Neuronal stem cell (in vitro differentiated cells): ENCODE measurements around the gene OR5T1.
A peak's percentile ranks its signal among the peaks of the same experiment; 100 is the strongest.

ENCODE experiments used
- DNase-seq: peaks from one replicate; pipeline ENCODE4 v3.0.0-alpha.2; 2013; ENCODE audit warnings: low spot score
- H2AFZ ChIP-seq: one replicate; pipeline ENCODE4 v1.6.1; 2013; ENCODE audit warnings: mild to moderate bottlenecking, low read length, inconsistent platforms
- H2AK5ac ChIP-seq: 2 replicates; pipeline ENCODE4 v1.6.1; 2013; ENCODE audit warnings: low read depth, mild to moderate bottlenecking, inconsistent platforms, low read length, moderate library complexity, mixed read lengths
- H2BK120ac ChIP-seq: 2 replicates; pipeline ENCODE4 v1.6.1; 2013; ENCODE audit warnings: low read depth, mild to moderate bottlenecking, inconsistent platforms, low read length, moderate library complexity, mixed read lengths
- H2BK12ac ChIP-seq: one replicate; pipeline ENCODE4 v1.6.1; 2013; ENCODE audit warnings: low read length, inconsistent platforms
- H2BK15ac ChIP-seq: 2 replicates; pipeline ENCODE4 v1.6.1; 2013; ENCODE audit warnings: mild to moderate bottlenecking, low read length, inconsistent platforms, mixed read lengths
- H2BK5ac ChIP-seq: one replicate; pipeline ENCODE4 v1.6.1; 2013; ENCODE audit warnings: inconsistent platforms, mild to moderate bottlenecking, low read length, moderate library complexity
- H3K14ac ChIP-seq: one replicate; pipeline ENCODE4 v1.6.1; 2013; ENCODE audit warnings: low read length, inconsistent platforms
- H3K18ac ChIP-seq: 2 replicates; pipeline ENCODE4 v1.6.1; 2013; ENCODE audit warnings: low read length, inconsistent platforms
- H3K23ac ChIP-seq: 2 replicates; pipeline ENCODE4 v1.6.1; 2013; ENCODE audit warnings: low read depth, mild to moderate bottlenecking, mixed read lengths, low read length, inconsistent platforms; ENCODE audit not compliant: poor library complexity
- H3K27ac ChIP-seq: replicated peaks from 3 replicates; pipeline ENCODE4 v1.5.1; 2013; ENCODE audit warnings: low read length, inconsistent platforms
- H3K27me3 ChIP-seq, 3 experiments: 2 replicates each; pipeline ENCODE4 v1.6.1; 2013; ENCODE audit warnings: low read length in 3 of 3, mild to moderate bottlenecking in 2 of 3, inconsistent platforms in 1 of 3, low read depth in 1 of 3, mixed read lengths in 1 of 3, moderate library complexity in 1 of 3; ENCODE audit not compliant: control insufficient read depth in 3 of 3, insufficient read depth in 3 of 3
- H3K36me3 ChIP-seq, 2 donors: replicated peaks in 1 of 2; 2 replicates each; pipeline ENCODE4 v1.6.1; 2013; ENCODE audit warnings: low read length in 2 of 2; ENCODE audit not compliant: control insufficient read depth in 2 of 2, insufficient read depth in 2 of 2
- H3K4ac ChIP-seq: 2 replicates; pipeline ENCODE4 v1.6.1; 2013; ENCODE audit warnings: inconsistent platforms, mild to moderate bottlenecking, low read length, moderate library complexity
- H3K4me1 ChIP-seq, 2 donors: 1 replicate in 1 of 2; 2 replicates in 1 of 2; pipeline ENCODE4 v1.6.1; 2013; ENCODE audit warnings: low read length in 2 of 2, low read depth in 1 of 2; ENCODE audit not compliant: control insufficient read depth in 2 of 2, insufficient read depth in 1 of 2
- H3K4me2 ChIP-seq: one replicate; pipeline ENCODE4 v1.6.1; 2013; ENCODE audit warnings: mild to moderate bottlenecking, low read length, inconsistent platforms; ENCODE audit not compliant: insufficient read depth, poor library complexity, severe bottlenecking
- H3K4me3 ChIP-seq, 2 donors: 2 replicates each; pipeline ENCODE4 v1.5.1; 2013; ENCODE audit warnings: low read length in 2 of 2, mild to moderate bottlenecking in 2 of 2, inconsistent platforms in 1 of 2, moderate library complexity in 1 of 2
- H3K79me1 ChIP-seq: one replicate; pipeline ENCODE4 v1.6.1; 2013; ENCODE audit warnings: low read depth, mild to moderate bottlenecking, inconsistent platforms, low read length, moderate library complexity
- H3K9ac ChIP-seq: one replicate; pipeline ENCODE4 v1.6.1; 2013; ENCODE audit warnings: mild to moderate bottlenecking, low read depth, low read length, inconsistent platforms; ENCODE audit not compliant: poor library complexity
- H3K9me3 ChIP-seq, 2 donors: replicated peaks in 1 of 2; 2 replicates each; pipeline versions ENCODE3 to v1.6.1; 2013; ENCODE audit warnings: low read length in 2 of 2, mild to moderate bottlenecking in 2 of 2, inconsistent platforms in 1 of 2, low read depth in 1 of 2, mixed read lengths in 1 of 2, moderate library complexity in 1 of 2; ENCODE audit not compliant: control insufficient read depth in 2 of 2, insufficient read depth in 1 of 2
- H4K8ac ChIP-seq: one replicate; pipeline ENCODE4 v1.6.1; 2013; ENCODE audit warnings: low read depth, mild to moderate bottlenecking, inconsistent platforms, low read length, moderate library complexity
- H4K91ac ChIP-seq: one replicate; pipeline ENCODE4 v1.6.1; 2013; ENCODE audit warnings: low read length, low read depth, mild to moderate bottlenecking, inconsistent platforms; ENCODE audit not compliant: poor library complexity
- WGBS, 2 donors: extraction: QIAGEN DNeasy Blood & Tissue Kit; methylation state at CpG; one replicate each; pipeline ENCODE4 v1.1.7; 2013; ENCODE audit warnings: missing lambda C conversion rate in 2 of 2, mixed read lengths in 1 of 2; ENCODE audit not compliant: insufficient read length in 2 of 2, insufficient replicate concordance in 1 of 2; ENCODE audit errors: extremely low coverage in 2 of 2; 5-methylcytosine and 5-hydroxymethylcytosine counted together

OR5T1 gene

DNA sequence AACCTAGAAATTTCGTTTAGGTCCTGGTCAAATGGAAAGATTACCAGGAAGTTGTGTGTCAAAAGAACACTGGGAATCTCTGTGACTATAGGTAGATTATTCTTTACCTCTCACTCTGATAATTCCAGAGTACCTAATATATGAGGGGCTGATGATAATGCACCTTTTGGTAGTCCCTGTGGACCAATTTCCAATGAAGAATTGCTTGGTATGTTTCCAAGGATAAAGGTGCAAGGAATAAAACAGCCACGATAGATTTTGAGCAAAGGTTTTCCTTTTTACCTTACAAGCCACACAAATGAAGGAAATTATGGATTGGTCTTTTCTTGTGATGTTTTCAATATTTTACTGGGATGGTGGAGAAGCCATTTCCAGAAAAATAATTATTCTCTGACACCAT is 18.2 kb downstream of the OR5T1 start, which contains the start of gene OR8H1:
Gene OR8H1 (minus strand): TSS at position 101 of the 400 bp plus-strand sequence. CDS start 1,192 bp downstream, outside the sequence.
- Histone ChIP-seq H3K4me2 (no peak within 1 kb of the TSS), H4K91ac (no peak within 1 kb of the TSS), H3K4me3 (no peak within 1 kb of the TSS), H3K9ac (no peak within 1 kb of the TSS), H3K23ac (no peak within 1 kb of the TSS), H3K27ac (no peak within 1 kb of the TSS), H3K9me3 (no peaks in the 10 kb centered on the region), H3K79me1 (no peaks in the 10 kb centered on the region), H2BK5ac (no peak within 1 kb of the TSS), H3K36me3 (no peaks in the 10 kb centered on the region), H3K14ac (no peak within 1 kb of the TSS), H2AFZ (no peak within 1 kb of the TSS), H3K27me3 (no peaks in the 10 kb centered on the region), H3K18ac (no peak within 1 kb of the TSS), H2BK12ac (no peak within 1 kb of the TSS), H2BK15ac (no peak within 1 kb of the TSS), H4K8ac (no peak within 1 kb of the TSS), H2BK120ac (no peak within 1 kb of the TSS), H3K4ac (no peak within 1 kb of the TSS), H3K4me1 (no peaks in the 10 kb centered on the region), H2AK5ac (no peak within 1 kb of the TSS)
- WGBS, 2 donors: no CpG with 5 or more reads among the region's 2 CpGs
- no peak for DNase-seq

- Histone ChIP-seq H3K4ac (no peak overlapping the region), H2AK5ac (no peak overlapping the region), H3K4me3 (no peak overlapping the region), H3K4me1 (no peaks in the 10 kb centered on the region), H3K4me2 (no peak overlapping the region), H4K91ac (no peak overlapping the region), H2BK12ac (no peak overlapping the region), H3K27ac (no peak overlapping the region), H3K9me3 (no peaks in the 10 kb centered on the region), H3K18ac (no peak overlapping the region), H2AFZ (no peak overlapping the region), H3K14ac (no peak overlapping the region), H2BK120ac (no peak overlapping the region), H3K79me1 (no peaks in the 10 kb centered on the region), H2BK5ac (no peak overlapping the region), H3K27me3 (no peaks in the 10 kb centered on the region), H3K23ac (no peak overlapping the region), H3K36me3 (no peaks in the 10 kb centered on the region), H4K8ac (no peak overlapping the region), H2BK15ac (no peak overlapping the region), H3K9ac (no peak overlapping the region)
- no peak for DNase-seq
- WGBS, 2 donors: no CpG with 5 or more reads among the region's 4 CpGs
Measured at GRCh38 chr11:56296898-56297297, 22.9 kb downstream of the OR5T1 start.

DNA sequence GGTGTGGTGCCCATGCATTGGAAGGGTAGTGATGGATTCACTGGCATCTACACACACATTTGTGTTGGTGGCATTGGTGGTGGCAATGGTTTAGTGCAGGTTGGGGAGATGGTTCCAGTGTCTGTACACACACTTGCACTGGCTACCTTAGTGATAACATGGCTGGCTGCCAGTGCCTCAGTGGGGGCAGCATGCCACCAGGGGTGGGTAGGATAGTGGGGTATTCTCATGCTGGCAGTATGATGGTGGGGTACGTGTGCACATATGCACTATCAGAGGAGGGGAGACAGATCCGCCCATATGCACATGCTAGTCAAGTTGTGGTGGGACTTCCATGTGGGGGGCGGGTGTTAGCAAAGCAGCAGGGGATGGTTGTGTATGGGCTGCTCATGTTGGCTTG is 33.9 kb downstream of the OR5T1 start:
- H2BK5ac ChIP-seq: peak overlapping the region; percentile 32
- no peak overlapping the region for H2BK120ac ChIP-seq
- no peak overlapping the region for H3K9ac ChIP-seq
- H3K27me3 ChIP-seq: no peaks in the 10 kb centered on the region
- H3K79me1 ChIP-seq: no peaks in the 10 kb centered on the region
- H3K4me2 ChIP-seq: no peak overlapping the region
- H3K18ac ChIP-seq: no peak overlapping the region
- H3K27ac ChIP-seq: no peak overlapping the region
- no peak overlapping the region for H3K4ac ChIP-seq
- H3K4me3 ChIP-seq: peak overlapping the region in 1 of 2 donors; percentile 47
- no peak overlapping the region for H4K91ac ChIP-seq
- H3K9me3 ChIP-seq: peaks cover 0 to 5% of the 10 kb centered on the region in 2 donors
- no peak overlapping the region for H2AFZ ChIP-seq
- peak overlapping the region; percentile 20 for H3K23ac ChIP-seq
- H2AK5ac ChIP-seq: no peak overlapping the region
- no CpG with 5 or more reads among the region's 3 CpGs for WGBS, 2 donors
- H3K14ac ChIP-seq: peak overlapping the region; percentile 39
- H3K36me3 ChIP-seq: peaks cover 0 to 2% of the 10 kb centered on the region in 2 donors
- H3K4me1 ChIP-seq: peaks cover 0 to 1% of the 10 kb centered on the region in 2 donors
- no peak for DNase-seq
- no peak overlapping the region for H4K8ac ChIP-seq
- H2BK12ac ChIP-seq: no peak overlapping the region
- no peak overlapping the region for H2BK15ac ChIP-seq

DNA sequence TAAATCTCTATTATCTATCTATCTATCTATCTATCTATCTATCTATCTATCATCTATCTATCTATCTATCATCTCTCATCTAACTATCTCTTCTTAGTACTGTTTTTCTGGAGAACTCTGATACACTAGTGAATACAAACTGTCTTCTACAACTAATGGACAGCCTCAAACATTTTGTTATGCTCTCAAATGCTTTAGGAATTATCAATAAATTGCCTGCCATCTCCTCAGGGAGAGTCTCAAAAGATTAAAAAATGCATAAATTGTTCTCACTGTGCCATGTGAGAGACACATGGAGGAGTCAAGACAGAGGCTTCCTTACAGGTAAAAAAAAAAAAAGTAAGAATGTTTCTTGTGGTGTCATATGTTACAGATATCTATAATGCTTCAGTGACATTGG is 40.9 kb downstream of the OR5T1 start, which contains the start of gene OR8K3:
Gene OR8K3 (plus strand): TSS at position 301 of the 400 bp plus-strand sequence. CDS start 3,163 bp downstream, outside the sequence.
- no peaks in the 10 kb centered on the region for H3K4me1 ChIP-seq
- no peak within 1 kb of the TSS for H3K4me3 ChIP-seq
- H3K27me3 ChIP-seq: no peaks in the 10 kb centered on the region
- H2AFZ ChIP-seq: no peak within 1 kb of the TSS
- H3K14ac ChIP-seq: no peak within 1 kb of the TSS
- no peak within 1 kb of the TSS for H3K9ac ChIP-seq
- H3K9me3 ChIP-seq: peaks cover 0 to 1% of the 10 kb centered on the region in 2 donors
- H3K4me2 ChIP-seq: no peak within 1 kb of the TSS
- no peak within 1 kb of the TSS for H2BK12ac ChIP-seq
- no peak within 1 kb of the TSS for H2BK5ac ChIP-seq
- no peak within 1 kb of the TSS for H3K23ac ChIP-seq
- no peak within 1 kb of the TSS for H3K4ac ChIP-seq
- no peak within 1 kb of the TSS for H4K8ac ChIP-seq
- no peak within 1 kb of the TSS for H2AK5ac ChIP-seq
- no peak within 1 kb of the TSS for H2BK120ac ChIP-seq
- H2BK15ac ChIP-seq: no peak within 1 kb of the TSS
- H3K27ac ChIP-seq: no peak within 1 kb of the TSS
- no peaks in the 10 kb centered on the region for H3K36me3 ChIP-seq
- no peak within 1 kb of the TSS for H4K91ac ChIP-seq
- DNase-seq: no peak
- no peak within 1 kb of the TSS for H3K18ac ChIP-seq
- H3K79me1 ChIP-seq: no peaks in the 10 kb centered on the region
